Cardiac fibroblast (primary cell): Measurements from ENCODE around the gene MCIDAS.

ENCODE experiments used
- DNase-seq, 2 donors: peaks; one replicate each; pipeline versions ENCODE4 v3.0.0 to v3.0.0-alpha.2; 2010; ENCODE audit warnings: low read depth in 2 of 2
- H3K4me3 ChIP-seq, 2 donors: replicated peaks in 1 of 2; 1 replicate in 1 of 2; 2 replicates in 1 of 2; pipeline ENCODE4 v1.5.1; 2011; ENCODE audit warnings: low read depth in 2 of 2, low read length in 2 of 2, mild to moderate bottlenecking in 2 of 2, moderate library complexity in 1 of 2
- TF ChIP-seq, protein P1 (sequence below): IDR thresholded peaks from one replicate; pipeline ENCODE4 v1.5.1; 2011; ENCODE audit warnings: low read depth, mild to moderate bottlenecking, low read length, inconsistent platforms

Gene MCIDAS

DNA sequence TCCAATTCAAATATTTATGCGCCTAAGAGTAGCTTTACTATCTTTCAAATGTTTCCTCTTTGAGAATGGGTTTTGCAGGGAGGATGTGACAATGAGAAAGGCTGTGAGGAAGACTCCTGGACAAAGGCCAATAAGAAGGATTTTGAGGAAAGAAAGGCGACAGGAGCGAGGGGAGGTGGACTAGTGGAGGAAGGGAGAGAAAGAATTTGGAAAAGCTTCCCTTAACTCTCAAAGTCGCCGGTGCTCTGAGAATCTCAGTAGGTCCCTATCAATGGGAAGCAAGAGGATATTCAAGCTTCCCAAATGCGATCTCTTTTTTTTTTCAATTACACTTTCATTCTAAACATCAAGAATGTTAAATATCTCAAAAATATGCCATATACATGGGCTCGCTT, 51.3 kb downstream of the MCIDAS start:
- TF ChIP-seq, protein P1, sequence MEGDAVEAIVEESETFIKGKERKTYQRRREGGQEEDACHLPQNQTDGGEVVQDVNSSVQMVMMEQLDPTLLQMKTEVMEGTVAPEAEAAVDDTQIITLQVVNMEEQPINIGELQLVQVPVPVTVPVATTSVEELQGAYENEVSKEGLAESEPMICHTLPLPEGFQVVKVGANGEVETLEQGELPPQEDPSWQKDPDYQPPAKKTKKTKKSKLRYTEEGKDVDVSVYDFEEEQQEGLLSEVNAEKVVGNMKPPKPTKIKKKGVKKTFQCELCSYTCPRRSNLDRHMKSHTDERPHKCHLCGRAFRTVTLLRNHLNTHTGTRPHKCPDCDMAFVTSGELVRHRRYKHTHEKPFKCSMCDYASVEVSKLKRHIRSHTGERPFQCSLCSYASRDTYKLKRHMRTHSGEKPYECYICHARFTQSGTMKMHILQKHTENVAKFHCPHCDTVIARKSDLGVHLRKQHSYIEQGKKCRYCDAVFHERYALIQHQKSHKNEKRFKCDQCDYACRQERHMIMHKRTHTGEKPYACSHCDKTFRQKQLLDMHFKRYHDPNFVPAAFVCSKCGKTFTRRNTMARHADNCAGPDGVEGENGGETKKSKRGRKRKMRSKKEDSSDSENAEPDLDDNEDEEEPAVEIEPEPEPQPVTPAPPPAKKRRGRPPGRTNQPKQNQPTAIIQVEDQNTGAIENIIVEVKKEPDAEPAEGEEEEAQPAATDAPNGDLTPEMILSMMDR = no peak
- DNase-seq = no peak
- H3K4me3 ChIP-seq = no peak overlapping the region

DNA sequence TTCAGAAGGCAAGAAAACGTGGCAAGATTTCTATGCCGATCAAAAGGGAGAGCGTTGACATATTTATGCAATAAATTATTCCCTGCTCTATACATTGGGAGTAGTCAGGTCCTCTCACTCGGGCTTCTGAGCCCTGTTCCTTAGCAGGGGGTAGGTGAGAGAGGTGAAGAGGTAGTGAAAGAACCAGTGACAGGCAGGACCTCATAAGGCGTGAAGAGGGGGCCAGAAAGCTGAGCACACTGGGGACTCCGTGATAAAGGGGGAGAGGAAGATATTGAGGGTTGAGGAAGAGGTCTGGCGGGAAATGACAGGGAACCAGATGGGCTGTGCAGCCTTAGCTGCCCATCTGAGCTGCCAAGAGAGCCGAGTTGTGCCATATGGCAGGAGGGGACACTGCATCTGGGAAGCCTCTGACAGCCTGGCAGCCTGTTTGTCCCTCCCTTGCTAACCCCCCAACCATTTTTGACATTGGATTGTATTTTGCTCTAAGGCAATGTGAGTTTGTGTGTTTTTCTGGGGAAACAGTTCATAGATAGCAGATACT, 53.4 kb downstream of the MCIDAS start:
- H3K4me3 ChIP-seq = peak overlapping the region; percentile 37 to 55
- DNase-seq = no peak
- TF ChIP-seq, protein P1 = no peak

DNA sequence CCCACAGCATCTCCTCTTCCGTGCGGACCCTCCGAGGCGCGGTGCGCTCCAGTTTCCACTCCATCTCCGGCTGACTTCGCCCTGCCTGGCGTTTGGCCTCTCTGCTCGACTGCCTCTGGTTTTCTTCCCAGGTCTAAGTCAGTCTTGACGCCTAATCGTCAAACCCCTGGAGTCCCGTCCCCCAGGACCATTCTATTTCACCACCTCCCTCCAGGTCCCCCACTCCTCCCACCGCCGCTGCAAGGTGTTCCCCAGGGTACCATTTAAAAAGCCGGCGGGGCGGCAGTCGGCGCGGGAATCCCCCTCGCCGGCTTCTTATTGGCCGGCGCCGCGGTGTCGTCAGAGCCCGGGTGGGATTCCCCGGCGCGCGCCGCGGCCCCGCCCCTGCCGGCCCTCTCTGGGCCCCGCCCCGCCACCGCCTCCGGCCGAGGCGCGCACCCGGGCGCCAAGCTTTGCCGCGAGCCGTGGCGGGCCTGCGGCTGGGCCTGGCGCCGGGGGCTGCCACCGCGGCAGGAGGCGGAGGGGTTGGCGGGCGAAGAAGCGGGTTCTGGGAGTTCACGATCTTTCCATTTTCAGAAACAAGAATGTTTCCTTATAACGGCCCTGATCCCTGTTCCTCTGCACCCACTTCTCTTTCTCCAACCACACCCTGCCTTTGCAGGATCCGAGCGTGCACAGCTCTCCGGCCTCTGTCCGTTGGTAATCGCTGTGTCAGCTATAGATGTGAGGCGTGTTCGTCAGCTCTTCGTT, 54.0 kb downstream of the MCIDAS start, which contains the start of gene CDC20B:
CDC20B (minus strand) TSS at position 241 of the 750 bp plus-strand sequence; CDS start at position 64, 177 bp downstream.
- peak; percentile 66 to 70 for DNase-seq
- H3K4me3 ChIP-seq = peak within 1 kb of the TSS; percentile 52 to 59
- TF ChIP-seq, protein P1 = no peak

DNA sequence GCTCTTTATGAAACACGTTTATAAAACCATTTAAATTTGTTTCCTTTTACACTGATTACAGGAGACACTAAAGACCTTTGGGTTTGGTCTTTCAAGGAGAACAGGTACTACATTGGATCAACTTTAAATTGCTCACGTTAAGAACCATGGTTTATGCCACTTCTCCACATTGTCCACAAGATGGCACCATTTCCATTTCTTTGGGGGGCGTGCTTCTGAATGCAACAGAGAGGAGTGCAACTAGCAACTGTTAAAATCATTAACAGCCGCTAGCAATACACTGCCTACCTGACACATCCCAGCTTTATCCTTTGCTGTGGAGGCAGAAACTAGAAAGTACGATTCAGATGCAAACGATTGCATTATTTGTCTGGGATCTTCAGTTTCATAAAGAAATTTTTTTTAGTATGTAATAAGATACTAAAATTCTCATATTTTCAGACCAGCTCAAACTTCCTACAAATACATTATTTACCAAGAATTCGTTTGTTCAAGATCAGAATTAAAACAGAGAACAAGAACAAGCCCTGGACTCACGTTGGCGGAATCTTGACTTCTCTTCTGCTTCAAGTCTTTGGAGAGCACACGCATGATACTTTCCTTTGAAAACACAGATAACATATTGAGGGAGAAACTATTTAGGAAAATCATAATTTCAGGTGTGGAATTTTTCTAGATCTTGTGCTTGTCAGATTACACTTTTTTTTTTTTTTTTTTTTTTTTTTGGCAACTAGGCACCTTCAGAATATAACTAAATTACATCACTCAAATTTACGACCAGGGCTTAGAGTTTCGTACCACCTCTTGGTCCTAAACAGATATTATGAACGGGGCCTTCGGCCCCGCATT, 54.8 kb downstream of the MCIDAS start:
- peak overlapping the region; percentile 52 to 59 for H3K4me3 ChIP-seq
- peak; percentile 87 to 88 for DNase-seq
- TF ChIP-seq, protein P1 = peak; percentile 79

DNA sequence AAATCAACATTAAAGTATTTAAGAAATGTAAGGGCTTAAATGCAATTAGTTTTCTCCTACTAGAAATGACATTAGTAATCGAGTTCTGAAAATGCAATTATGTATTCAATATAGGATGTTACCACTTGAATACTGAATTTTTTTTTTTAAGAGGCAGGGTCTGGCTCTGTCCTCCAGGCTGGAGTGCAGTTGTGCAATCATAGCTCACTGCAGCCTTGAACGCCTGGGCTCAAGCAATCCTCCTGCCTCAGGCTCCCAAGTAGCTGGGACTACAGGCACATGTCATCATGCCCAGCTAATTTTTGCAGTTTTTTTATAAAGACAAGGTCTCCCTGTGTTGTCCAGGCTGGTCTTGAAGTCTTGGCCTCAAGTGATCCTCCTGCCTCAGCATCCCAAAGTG, 55.6 kb downstream of the MCIDAS start:
- H3K4me3 ChIP-seq = no peak overlapping the region
- no peak for DNase-seq
- TF ChIP-seq, protein P1 = no peak
